Body of pancreas (tissue), 4 donors: ENCODE measurements around the gene LSAMP. TPM values are rescaled to one million over a fixed set of nuclear protein-coding genes. Genes with fewer than 3 reads are reported as not detected.

Source experiments
- ATAC-seq: fragments of 150-250 bp; one replicate; pipeline ENCODE4 v1.9.1; 2016
- DNase-seq, 4 donors: peaks; one replicate each; pipeline ENCODE4 v3.0.0-alpha.2; 2019
- H3K27ac ChIP-seq, 4 donors: fragments of 200-600 bp; sonication (generic); 1 replicate in 3 of 4; 2 replicates in 1 of 4; pipeline versions ENCODE4 v1.5.1 to v1.6.1; 2016 to 2019; ENCODE audit warnings: mild to moderate bottlenecking in 1 of 4, mixed read lengths in 1 of 4, moderate library complexity in 1 of 4
- H3K27me3 ChIP-seq, 2 donors: fragments of 200-600 bp; sonication (generic); one replicate each; pipeline ENCODE4 v1.6.0; 2016; ENCODE audit warnings: mild to moderate bottlenecking in 1 of 2
- H3K36me3 ChIP-seq, 2 donors: fragments of 200-600 bp; sonication (generic); replicated peaks in 1 of 2; 2 replicates each; pipeline ENCODE4 v1.5.1; 2016; ENCODE audit warnings: low read depth in 2 of 2; ENCODE audit not compliant: insufficient read depth in 1 of 2
- H3K4me1 ChIP-seq: fragments of 200-600 bp; sonication (generic); one replicate; pipeline ENCODE4 v1.6.0; 2016
- H3K4me3 ChIP-seq, 2 donors: fragments of 200-600 bp; sonication (generic); 1 replicate in 1 of 2; 2 replicates in 1 of 2; pipeline ENCODE4 v1.5.1; 2016 to 2019
- H3K9me3 ChIP-seq, 3 donors: fragments of 200-600 bp; sonication (generic); 1 replicate in 2 of 3; 2 replicates in 1 of 3; pipeline ENCODE4 v1.5.1; 2016
- POLR2A ChIP-seq, 3 donors: fragments of 450-650 bp; IDR thresholded peaks; one replicate each; pipeline ENCODE4 v1.6.1; 2016; ENCODE audit warnings: antibody characterized with exemption in 3 of 3, mild to moderate bottlenecking in 2 of 3
- WGBS, 2 donors: methylation state at CpG; one replicate each; pipeline ENCODE4 v1.1.5; 2017; 5-methylcytosine and 5-hydroxymethylcytosine counted together
- intact Hi-C: fragments of 100-400 bp; cut with DNase I; formaldehyde crosslinking; loops from one replicate; pipeline ENCODE4 v1.15.1; 2023
- total RNA-seq, 2 donors: library from RNA; depleted of rRNA; stranded (reverse); fragments of >200 nt; gene quantifications; one replicate each; pipeline ENCODE4 v1.1.0, GENCODE V29; 2016
- TF ChIP-seq, protein P1 (sequence below), 7 experiments: fragments of 450-650 bp in 4 of 7; fragments of 200-600 bp in 3 of 7; sonication (generic) in 3 of 7; IDR thresholded peaks; one replicate each; pipeline ENCODE4 v1.5.1; 2016 to 2019; ENCODE audit warnings: antibody characterized with exemption in 7 of 7

The LSAMP gene
- total RNA-seq, 2 donors from 2014 or later = 1.6 to 2.1 TPM

DNA sequence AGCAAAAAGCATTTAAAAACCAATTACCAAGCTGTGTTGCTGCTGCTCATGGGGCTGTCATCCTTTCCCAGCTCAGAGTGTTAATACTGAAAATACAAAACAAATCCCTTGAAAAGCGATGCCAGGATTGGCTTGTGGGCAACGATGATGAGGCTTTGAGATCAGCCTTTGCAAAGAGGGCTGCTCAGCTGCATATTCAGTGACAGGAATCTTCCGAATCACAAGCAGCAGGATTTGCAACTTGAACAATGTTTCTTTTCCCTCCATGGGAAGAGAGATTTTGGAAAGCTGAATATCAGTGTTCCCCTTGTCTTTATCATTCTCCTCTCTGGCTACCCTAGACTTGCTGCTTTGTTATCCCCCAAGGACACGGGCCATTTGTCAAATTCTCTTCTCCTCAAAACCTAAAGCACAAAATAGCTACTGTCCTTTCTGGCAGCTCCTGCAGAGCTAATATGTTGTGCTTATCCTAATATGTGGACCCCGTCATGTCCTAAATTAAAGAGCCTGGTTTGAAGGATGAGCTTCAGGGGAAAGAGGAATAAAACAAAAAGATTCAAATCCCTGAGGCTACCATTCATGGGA is 446.2 kb downstream of the LSAMP start:
- Histone ChIP-seq H3K9me3 (no peaks in the 10 kb centered on the region), H3K27me3 (no peaks in the 10 kb centered on the region), H3K27ac (no peak overlapping the region), H3K4me3 (no peak overlapping the region), H3K4me1 (no peaks in the 10 kb centered on the region), H3K36me3 (no peaks in the 10 kb centered on the region)
- no peak for TF ChIP-seq POLR2A (IDR thresholded peaks at IDR 0.05)
- TF ChIP-seq, protein P1, sequence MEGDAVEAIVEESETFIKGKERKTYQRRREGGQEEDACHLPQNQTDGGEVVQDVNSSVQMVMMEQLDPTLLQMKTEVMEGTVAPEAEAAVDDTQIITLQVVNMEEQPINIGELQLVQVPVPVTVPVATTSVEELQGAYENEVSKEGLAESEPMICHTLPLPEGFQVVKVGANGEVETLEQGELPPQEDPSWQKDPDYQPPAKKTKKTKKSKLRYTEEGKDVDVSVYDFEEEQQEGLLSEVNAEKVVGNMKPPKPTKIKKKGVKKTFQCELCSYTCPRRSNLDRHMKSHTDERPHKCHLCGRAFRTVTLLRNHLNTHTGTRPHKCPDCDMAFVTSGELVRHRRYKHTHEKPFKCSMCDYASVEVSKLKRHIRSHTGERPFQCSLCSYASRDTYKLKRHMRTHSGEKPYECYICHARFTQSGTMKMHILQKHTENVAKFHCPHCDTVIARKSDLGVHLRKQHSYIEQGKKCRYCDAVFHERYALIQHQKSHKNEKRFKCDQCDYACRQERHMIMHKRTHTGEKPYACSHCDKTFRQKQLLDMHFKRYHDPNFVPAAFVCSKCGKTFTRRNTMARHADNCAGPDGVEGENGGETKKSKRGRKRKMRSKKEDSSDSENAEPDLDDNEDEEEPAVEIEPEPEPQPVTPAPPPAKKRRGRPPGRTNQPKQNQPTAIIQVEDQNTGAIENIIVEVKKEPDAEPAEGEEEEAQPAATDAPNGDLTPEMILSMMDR (IDR thresholded peaks at IDR 0.05) = no peak
- intact Hi-C loops = no loop called here
- WGBS, 2 donors = 35 to 53% methylated on average over 5 of the region's 5 CpGs
- DNase-seq (no peak), ATAC-seq (no peak)

DNA sequence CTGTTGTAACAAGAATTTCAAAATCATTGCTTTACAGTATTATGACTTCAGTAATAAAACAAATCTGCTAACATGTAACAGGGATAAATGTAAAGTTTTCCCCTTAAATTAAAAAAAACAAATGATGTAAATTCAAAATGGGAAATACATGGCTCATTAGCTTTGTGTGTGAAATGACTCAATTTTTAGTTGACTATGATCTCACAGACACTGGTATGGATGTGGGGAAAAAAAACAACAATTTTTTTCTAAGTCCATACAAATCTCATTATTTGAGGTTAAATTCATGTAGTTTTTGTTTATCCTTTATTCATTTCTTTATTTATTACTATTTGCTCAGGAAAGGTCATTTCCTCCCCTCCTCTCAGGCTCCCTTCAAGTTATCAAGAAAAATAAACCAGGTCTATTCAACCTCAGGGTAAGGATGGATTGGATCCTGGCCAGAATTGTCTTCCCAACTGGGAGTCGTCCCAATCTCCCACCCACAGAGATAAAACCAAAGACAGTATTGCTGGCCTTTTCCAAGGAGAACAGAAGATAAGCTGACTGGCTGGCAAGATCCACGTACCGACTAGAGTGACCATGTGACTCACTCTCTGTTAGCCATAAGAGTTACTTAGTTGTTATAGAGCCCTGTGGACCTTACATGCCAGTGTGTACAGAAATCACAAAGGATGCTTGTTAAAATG is 448.7 kb downstream of the LSAMP start:
- Histone ChIP-seq H3K4me1 (no peaks in the 10 kb centered on the region), H3K4me3 (no peak overlapping the region), H3K9me3 (no peaks in the 10 kb centered on the region), H3K27me3 (no peaks in the 10 kb centered on the region), H3K27ac (no peak overlapping the region), H3K36me3 (no peaks in the 10 kb centered on the region)
- DNase-seq = no peak
- 50 to 75% methylated on average over 3 of the region's 3 CpGs for WGBS, 2 donors
- no peak for ATAC-seq
- TF ChIP-seq, protein P1 (IDR thresholded peaks at IDR 0.05) = no peak
- intact Hi-C loops = no loop called here

DNA sequence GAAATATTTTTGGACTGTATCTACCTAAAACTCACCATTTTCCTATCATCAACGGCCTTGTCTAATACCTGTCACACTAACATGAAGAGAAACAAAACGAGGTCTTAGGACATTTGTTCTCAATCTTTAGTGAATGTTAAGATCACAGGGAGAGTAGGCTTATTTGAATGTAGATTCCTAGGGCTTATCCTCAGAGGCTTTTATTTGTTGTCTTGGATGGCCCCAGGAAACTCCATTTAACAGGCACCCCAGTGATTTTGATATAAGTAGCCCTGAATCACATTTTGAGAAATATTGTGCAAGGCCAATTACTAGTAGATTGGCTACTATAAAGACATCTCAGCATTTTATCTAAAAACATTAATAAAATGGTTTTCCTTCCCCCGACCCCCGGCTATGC is 454.6 kb downstream of the LSAMP start:
- TF ChIP-seq POLR2A (IDR thresholded peaks at IDR 0.05) = no peak
- TF ChIP-seq, protein P1 (IDR thresholded peaks at IDR 0.05) = no peak
- WGBS, 2 donors = 44 to 56% methylated on average over 4 of the region's 4 CpGs

DNA sequence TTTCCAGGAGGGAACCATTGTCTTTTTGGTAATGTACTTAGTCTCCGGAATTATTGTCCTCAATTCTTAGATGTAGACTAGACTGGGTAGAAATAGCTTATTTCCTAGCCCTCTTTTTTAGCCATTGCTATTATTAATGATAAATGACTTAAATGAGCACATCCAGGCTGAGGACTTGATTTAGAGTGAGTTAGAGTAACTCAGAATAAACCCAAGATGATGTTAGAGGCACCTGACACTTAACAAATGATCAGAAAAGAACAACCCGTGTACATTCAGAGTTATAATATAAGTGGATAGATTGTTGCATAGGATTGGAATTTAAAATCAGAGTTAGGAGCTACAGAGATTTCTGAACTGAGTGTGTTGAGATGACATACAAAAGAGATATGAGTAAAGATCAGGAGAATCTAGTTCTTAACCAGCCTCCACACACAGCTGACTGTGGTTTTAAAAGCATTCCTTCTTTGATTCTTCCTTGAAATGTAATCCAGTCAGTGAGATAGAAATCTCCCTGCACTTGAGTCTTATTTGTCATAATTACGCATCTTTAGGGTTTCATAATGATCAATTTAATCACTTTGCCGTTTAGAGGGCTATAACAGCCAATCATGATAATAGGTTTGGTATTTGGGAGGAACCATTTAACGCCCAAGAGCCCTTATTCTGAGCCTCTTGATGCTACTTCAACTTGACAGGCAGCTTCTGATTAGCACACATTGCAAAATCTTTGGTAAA is 455.4 kb downstream of the LSAMP start:
- H3K4me1 ChIP-seq = no peaks in the 10 kb centered on the region
- no peaks in the 10 kb centered on the region for H3K36me3 ChIP-seq
- H3K27ac ChIP-seq = no peak overlapping the region
- H3K4me3 ChIP-seq = no peak overlapping the region
- no peak for DNase-seq
- H3K27me3 ChIP-seq = no peaks in the 10 kb centered on the region
- TF ChIP-seq POLR2A (IDR thresholded peaks at IDR 0.05) = no peak
- TF ChIP-seq, protein P1 (IDR thresholded peaks at IDR 0.05) = no peak
- intact Hi-C loops = no loop called here
- H3K9me3 ChIP-seq = no peaks in the 10 kb centered on the region
- no peak for ATAC-seq
- 58 to 68% methylated on average over 5 of the region's 5 CpGs for WGBS, 2 donors

More for the DNA sequence above, 454.6 kb downstream of the LSAMP start:
- H3K36me3 ChIP-seq = no peaks in the 10 kb centered on the region
- intact Hi-C loops = no loop called here
- ATAC-seq (no peak), DNase-seq (no peak)
- no peak overlapping the region for H3K4me3 ChIP-seq
- H3K9me3 ChIP-seq = no peaks in the 10 kb centered on the region
- no peak overlapping the region for H3K27ac ChIP-seq
- H3K27me3 ChIP-seq = no peaks in the 10 kb centered on the region
- H3K4me1 ChIP-seq = no peaks in the 10 kb centered on the region
